IPS-18c (cell line): ENCODE measurements around the gene MCRIP1.

Experiments
- H3K4me3 ChIP-seq: 2 replicates; pipeline ENCODE4 v1.7.0; 2013; ENCODE audit warnings: low read depth, mild to moderate bottlenecking, low read length, moderate library complexity; ENCODE audit not compliant: insufficient read depth
- H3K9me3 ChIP-seq: one replicate; pipeline ENCODE4 v1.6.1; 2013; ENCODE audit warnings: mild to moderate bottlenecking, low read length, moderate library complexity; ENCODE audit not compliant: control insufficient read depth, insufficient read depth

Gene MCRIP1

DNA sequence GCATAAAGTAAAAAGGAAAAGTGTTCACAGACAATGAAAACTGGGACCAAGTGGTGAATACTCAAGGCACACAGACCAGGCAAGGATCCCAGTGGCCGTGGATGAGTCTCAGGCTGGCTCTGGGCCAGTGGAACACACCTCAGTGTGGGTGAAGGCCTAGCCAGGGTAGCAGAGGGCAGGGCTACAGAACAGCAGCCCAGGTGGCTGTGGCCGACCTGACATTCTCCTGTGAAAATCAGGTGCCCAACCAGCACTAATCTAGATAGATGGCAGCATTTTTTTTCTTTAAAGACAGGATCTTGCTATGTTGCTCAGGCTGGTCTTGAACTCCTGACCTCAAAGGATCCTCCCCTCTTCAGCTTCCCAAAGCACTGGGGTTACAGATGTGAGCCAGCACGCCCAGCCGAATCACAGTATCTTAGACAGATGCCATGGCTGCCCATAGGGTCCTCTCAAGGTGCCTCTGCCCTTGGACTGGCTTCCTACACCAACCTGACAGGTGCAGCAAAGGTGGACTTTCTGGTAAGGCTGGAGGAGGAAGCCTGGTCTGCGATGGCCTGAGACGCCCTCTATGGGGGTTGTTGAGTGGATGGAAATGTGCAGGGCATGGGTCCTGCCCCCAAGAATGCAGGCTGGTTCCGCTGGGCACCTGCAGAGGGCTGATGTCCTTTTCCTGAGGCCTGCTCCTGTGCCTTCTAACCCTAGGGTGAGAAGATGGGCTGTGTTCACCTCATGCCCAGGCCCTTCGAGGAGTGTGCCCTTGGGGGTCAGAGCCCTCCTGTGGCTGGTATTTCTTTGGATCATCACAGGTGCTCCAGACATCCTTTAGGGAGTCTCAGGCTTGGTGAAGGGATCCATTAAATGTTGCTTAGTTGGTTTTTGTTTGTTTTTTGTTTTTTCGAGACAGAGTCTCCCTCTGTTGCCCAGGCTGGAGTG lies 31.0 kb upstream of the MCRIP1 start:
- H3K9me3 ChIP-seq = no peaks in the 10 kb centered on the region
- H3K4me3 ChIP-seq = no peak overlapping the region

DNA sequence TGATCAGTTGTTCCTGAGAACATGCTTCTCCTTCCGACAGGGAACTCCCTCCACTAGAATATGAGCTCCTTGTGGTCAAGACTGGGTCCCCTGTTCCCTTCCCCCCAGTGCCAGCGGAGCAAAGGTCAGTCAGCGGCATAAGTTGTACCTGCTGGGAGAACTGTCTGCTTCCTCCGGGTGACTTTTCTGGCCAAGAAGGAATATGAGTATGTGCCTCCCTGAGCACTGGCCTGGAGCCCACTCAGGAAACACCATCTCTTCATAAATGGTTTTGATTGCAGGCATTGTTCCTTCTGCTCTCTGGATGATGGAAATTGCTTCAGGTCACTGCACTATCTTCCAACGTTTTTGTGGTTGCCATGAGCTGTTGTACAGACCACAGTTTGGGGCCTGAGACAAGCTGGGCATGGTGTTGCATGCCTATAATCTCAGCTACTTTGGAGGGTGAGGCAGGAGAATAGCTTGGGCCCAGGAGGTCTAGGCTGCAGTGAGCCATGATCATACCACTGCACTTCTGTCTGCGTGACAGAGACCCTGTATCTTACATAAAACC lies 30.1 kb upstream of the MCRIP1 start:
- H3K9me3 ChIP-seq = no peaks in the 10 kb centered on the region
- no peak overlapping the region for H3K4me3 ChIP-seq

DNA sequence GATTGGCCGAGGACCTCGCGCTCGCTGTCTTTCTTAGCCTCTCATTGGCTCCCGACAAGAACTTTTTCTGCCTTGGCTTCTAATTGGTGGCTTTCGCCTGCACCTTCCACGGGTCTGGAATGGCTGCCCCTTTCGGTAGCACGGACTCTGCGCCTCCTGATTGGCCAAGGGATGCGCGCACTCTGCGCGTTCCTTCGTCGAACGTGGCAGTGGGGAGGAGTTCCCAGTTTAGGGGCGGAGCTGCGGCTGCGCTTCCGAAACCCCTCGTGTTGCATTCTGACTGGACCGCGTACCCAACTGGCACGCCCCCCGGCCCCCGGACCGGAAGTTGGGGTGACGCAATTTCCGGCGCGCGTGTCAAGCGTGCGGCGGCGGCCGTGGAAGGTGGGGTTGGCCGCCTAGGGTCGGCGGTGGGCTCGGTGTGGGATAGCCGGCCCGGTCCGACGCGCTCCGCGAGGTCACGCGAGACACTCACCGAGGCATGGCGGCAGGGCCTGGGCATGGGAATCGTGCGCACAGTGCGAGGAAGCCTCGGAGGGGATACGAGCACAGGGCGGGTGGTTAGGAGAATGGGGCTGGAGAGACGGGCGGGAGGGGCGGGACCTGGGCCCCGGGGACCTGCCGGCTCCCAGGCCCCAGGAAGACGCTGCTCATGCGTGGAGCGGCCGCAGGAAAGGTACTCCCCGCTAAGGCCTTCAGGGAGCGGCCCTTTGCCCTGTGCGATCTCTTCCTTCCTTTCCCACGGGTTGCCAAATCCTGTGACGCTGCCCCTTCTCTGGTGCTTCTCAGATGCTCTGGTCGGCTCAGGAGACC lies 27.9 kb upstream of the MCRIP1 start:
- H3K4me3 ChIP-seq = peak overlapping the region; percentile 96
- H3K9me3 ChIP-seq = no peaks in the 10 kb centered on the region

DNA sequence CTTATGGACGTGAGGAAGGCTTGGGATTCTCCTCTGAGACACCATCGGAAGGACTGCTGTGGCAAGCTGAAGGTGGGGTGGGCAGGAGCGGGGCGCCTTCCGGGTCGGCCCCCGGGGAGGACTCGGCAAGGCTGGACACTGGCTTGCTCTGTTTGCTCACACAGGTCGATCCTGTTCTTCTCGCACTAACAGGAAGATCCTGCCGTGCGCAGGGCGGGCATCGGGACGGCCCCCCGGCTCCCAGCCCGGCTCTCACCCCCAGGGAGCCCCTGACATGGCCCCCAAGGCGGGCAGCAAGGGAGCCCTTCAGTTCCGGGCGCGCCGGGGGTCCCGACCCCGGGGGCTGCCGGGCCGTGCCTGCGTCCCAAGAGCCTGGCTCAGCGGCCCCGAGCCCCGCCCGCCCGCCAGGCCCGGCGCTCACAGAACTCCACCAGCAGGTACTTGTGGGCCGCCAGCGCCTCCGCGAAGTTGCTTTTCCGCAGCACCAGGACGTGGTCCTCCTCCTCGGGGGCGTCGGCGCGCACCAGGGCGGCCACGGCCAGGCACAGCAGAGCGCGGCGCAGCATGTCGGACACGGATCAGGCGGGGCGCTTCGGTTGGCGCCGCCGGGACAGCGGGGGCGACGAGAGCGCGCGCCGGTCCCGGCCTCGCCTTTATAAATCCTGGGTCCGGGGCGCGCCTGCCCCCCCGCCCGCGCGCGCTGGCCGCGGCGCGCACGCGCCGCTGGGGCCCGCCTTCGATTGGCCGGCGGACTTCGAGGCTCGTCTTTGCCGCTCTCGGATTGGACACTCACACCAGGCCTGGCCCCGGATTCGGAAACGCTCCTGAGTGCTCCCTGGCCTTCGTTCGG lies 27.0 kb upstream of the MCRIP1 start, which contains the start of gene P4HB:
Gene P4HB (minus strand): TSS at position 630 of the 850 bp plus-strand sequence. CDS start 64 bp downstream, at position 566.
- Histone ChIP-seq H3K4me3 (peak within 1 kb of the TSS; percentile 96), H3K9me3 (no peaks in the 10 kb centered on the region)

DNA sequence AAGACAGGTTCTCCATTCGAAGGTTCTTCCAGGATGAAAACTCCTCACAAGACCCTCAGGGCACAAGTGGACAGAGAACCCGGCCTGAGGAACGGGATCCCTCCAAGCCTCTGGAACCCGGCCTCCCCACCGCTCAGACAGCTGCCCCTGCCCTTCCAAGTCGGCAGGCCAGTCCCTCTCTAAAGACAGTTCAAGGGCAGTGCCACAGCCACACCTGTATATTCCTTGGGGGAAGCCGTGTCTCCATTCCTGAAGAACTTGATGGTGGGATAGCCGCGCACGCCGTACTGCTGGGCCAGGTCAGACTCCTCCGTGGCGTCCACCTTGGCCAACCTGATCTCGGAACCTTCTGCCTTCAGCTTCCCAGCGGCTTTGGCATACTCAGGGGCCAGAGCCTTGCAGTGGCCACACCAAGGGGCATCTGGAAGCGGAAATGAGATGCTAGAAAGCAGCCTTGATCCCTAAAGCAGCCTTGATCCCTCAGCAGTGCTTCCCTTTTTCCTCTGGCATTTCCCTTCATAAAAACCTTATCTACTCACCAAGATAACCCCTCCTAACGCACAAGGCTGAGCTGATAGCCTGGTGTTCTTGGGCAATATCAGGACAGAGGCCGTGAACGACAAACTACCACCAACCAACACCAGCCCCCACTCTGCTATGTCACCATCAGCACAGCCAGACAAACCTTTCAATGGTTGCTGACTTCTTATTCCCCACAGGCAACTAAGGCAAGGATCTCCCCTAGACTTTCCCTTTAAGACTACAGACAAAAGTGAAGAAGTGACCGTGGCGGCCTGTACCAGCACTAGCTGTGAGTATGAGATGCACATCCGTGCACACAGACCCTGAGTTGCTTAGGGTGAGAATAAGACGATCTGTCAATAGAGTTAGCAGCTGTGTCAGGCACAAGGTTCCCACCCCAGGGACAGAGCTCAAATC lies 26.1 kb upstream of the MCRIP1 start:
- Histone ChIP-seq H3K4me3 (peak overlapping the region; percentile 91), H3K9me3 (no peaks in the 10 kb centered on the region)

DNA sequence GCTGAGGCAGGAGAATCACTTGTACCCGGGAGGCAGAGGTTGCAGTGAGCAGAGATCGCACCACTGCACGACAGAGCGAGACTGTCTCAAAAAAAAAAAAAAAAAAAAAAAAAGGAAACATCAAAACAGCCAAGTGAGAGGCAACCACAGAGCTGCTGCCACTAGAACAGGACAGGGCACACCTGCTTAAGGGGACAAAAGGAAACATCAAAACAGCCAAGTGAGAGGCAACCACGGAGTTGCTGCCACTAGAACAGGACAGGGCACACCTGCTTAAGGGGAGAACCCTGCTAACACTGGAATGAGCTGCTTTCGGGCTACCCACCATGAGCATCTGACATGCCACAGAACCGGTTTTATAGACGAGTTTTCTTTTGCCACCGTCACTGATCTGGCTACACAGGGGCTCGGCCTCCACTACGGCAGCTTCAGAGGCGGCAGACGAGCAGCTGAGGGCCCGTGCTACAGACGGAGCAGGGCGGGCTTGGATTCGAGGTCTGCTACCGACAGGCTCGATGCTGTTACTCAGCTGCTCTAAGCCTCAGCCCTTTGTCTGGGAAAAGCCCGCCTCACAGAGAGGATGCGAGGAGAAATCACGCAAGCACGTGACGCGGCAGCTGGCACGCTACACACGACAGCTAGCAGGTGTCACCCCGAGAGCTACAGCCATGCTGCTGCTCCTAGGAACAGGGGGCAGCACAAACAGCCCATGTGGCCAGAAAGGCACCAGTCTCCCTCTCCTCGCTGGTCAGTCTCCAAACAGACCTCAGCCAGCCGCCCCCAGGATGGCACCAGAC lies 25.3 kb upstream of the MCRIP1 start:
- 0 out of 2 replicates have a peak overlapping the region, but pooled peaks have one; percentile 9 for H3K4me3 ChIP-seq
- H3K9me3 ChIP-seq = no peaks in the 10 kb centered on the region

DNA sequence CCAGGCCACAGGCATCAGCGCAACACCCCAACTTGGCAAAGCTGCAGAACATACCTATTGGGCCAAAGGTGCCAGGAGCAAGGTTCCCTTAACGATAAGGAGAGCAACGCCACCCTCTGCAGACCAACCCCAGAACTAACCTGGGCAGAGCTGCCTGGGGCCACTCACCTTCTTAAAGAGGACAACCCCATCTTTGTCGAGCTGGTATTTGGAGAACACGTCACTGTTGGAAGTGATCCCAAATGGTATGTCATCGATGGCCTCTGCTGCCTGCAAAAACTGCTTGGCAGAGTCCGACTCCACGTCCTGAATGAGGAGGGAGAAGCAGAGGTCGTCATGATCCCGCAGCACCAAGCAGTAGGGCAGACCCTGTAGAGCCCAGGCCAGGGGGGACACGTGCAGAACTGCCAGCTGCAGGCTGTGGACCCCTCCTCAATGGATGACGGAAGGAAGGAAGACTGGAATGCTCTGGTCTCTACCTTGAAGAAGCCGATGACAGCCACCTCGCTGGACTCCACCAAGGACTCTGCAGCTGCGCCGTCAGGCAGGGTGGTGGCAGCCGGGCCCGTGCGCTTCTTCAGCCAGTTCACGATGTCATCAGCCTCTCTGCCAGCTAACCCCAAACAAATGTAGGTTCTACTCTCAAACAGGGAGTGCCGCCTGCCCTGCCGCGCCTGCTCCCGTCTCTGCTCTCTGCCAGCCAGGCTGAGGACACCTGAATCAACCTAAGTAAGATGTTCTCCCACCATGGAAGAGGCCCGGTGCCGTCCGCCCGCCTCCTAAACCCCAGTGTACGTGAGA lies 22.1 kb upstream of the MCRIP1 start:
- H3K9me3 ChIP-seq = no peaks in the 10 kb centered on the region
- no peak overlapping the region for H3K4me3 ChIP-seq

DNA sequence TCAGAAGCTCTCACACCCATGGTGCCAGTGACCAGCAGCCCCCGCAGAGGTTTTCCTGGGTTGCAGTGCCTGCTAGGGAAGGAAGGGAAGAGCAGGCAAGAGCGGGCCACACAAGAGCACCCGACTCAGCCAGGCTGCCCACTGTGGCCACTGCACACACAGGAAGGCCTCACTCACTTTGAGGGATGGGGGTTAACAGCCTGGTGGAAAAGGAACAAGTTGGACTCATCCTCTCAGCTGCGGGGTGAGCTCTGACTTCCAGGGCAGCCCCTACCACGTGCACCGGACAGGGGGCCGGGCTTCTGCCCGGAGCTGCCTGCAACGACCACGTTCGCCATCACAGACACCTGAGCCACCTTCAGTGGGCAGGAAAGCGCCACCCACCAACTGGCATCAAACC lies 19.1 kb upstream of the MCRIP1 start:
- Histone ChIP-seq H3K9me3 (no peaks in the 10 kb centered on the region), H3K4me3 (no peak overlapping the region)

DNA sequence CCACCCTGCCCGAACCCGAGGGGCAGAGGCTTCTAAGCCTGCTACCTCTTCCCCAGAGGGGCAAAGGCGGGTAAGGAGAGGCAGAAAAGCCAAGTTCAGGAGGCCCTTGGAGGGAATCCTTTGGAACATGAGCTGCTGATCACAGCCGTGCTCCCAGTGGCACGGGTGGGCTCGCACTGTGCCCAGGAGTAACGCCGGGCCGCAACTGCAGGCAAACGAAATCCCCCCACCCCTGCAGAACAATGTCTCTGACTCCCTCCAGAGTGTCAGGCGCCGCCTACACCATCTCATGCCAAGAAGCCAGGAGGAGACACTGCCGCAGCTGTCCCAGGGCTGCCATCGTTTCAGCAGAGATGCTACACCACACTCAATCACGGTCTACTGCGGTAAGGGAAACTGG lies 18.3 kb upstream of the MCRIP1 start:
- no peak overlapping the region for H3K4me3 ChIP-seq

DNA sequence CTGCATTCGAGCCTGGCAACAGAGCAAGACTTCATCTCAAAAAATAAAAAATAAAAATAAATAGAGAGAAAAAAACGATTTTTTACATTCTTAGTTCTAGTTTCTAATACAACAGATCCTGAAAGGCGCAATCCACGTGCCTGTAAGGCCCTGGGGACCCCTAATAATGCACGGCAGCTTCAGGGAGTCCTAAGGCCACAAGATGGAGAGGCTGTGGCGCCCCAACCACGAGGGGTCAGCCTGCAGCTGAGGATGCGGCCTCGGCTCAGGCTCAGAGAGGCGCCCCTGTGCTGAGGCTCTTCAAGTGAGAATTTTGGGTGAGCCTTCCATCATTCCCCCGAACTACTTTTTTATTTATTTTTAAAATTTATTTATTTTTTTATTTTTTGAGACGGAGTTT lies 16.4 kb upstream of the MCRIP1 start:
- Histone ChIP-seq H3K4me3 (no peak overlapping the region), H3K9me3 (peaks cover 3% of the 10 kb centered on the region)

More for the DNA sequence above, 18.3 kb upstream of the MCRIP1 start:
- no peaks in the 10 kb centered on the region for H3K9me3 ChIP-seq

DNA sequence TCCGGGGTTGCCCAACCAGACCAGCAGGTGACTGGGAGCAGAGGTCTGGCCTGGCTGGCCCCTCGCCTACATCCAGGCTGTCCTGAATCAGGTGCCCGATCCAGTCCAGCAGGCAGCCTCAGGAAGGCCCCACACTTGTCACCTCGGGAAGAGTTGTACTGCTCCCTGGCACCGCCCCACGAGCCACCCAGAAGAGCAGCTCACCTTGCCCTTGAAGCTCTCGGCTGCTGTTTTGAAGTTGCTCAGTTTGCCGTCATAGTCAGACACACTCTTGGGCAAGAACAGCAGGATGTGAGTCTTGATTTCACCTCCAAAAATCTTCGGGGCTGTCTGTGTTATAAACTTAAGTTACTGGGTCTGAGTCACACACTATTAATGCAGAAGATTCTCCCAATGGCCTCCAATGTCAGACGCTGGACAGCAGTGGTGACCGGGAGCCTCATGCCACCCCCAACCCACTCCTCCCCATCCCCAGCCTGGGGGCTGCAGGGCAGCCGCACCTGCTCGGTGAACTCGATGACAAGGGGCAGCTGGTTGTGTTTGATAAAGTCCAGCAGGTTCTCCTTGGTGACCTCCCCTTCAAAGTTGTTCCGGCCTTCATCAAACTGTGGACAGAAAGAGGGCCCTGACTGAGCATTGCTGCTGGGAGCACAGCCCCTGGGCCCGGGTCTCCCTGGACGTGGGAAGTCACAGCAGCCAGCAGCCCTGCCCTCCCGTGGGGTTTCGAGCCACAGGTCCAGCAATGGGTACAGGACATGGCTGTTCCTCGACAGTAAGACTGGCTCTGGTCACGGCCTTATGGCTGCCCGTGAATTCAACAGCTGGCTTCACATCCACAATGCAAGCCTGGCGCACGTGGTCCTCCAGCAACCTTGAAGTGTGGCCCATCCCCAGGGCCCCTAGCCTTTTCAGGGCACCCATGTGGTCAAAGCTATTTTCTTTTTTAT lies 13.9 kb upstream of the MCRIP1 start:
- peaks cover 3% of the 10 kb centered on the region for H3K9me3 ChIP-seq
- H3K4me3 ChIP-seq = no peak overlapping the region

DNA sequence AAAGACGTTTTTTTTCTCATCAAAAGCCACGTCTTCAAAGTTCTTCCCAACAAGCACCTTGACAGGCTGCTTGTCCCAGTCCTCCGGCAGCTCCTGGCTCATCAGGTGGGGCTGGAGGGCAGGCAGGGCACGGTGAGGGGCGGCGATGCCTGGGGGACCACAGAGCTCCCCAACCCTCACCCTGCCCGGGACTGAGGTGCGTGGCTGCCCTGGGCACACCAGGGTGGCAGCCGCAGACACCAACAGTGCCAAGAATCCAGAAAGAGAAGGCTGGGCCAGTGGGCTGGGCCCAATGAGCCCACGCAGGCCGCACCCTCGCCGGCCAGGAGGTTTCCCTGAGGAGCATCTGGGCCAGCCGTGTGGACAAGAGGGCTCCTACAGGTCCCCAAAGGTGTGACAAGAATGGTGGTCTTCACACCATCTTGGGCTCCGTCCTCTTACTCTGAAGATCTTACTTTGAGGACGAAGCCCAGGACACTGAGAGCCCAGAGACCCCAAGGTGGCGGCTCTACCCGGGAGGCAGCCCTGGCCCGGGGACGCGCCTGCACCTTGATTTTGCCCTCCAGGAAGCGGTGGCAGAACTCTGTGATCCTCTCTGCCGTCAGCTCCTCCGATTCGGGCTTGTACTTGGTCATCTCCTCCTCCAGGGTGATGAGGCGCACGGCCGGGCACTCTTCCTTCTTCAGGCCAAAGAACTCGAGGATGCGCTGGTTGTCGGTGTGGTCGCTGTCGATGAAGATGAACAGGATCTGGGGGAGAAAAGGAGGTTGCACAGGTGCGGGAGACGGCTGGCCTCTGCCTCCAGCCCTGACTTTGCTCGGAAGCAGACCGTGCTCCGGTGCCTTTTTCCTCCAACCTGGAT lies 13.0 kb upstream of the MCRIP1 start:
- Histone ChIP-seq H3K9me3 (peaks cover 3% of the 10 kb centered on the region), H3K4me3 (no peak overlapping the region)

DNA sequence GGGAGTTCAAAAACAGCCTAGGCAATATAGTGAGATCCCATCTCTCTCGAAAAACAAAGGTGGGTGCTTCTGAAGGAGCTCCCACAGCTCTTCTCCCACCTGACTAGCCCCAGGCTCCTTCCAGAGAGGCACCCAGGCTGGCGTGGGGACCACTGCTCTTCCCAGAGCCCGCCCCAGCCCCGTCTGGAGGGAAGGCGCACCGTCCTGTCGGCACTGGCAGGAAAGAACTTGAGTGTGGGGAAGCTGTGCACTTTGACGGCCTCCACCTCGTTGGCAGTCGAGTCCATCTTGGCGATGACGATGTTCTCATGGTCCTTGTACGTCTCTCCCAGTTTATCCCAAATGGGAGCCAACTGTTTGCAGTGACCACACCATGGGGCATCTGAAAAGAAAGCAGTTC lies 12.3 kb upstream of the MCRIP1 start:
- H3K4me3 ChIP-seq = no peak overlapping the region
- H3K9me3 ChIP-seq = peaks cover 3% of the 10 kb centered on the region
